Measurements from ENCODE around the gene NDST4.
"Not testable (repeated sequence)": the region's sequence is repeated elsewhere in the genome, so short reads cannot be mapped to it uniquely, and the experiment has no call there.

The NDST4 gene

GRCh38 chr4:115053313-115053712, 60.1 kb downstream of the NDST4 start:
- DNase-seq, result no peak

GRCh38 chr4:115042496-115042895, 70.9 kb downstream of the NDST4 start:
- no peak for DNase-seq

GRCh38 chr4:115030281-115030680, 83.1 kb downstream of the NDST4 start:
- DNase-seq, result no peak

GRCh38 chr4:115028682-115029410, 84.6 kb downstream of the NDST4 start:
- no peak for DNase-seq

GRCh38 chr4:114999880-115000279, 113.5 kb downstream of the NDST4 start:
- no peak for DNase-seq

GRCh38 chr4:114998316-114998715, 115.1 kb downstream of the NDST4 start:
- DNase-seq, result no peak

GRCh38 chr4:114997576-114998247, 115.7 kb downstream of the NDST4 start:
- DNase-seq, result no peak

GRCh38 chr4:114986133-114986532, 127.3 kb downstream of the NDST4 start:
- DNase-seq, result no peak

- DNase-seq, result no peak
These were observed 132.3 kb downstream of the NDST4 start for GRCh38 chr4:114980932-114981708.

GRCh38 chr4:114980399-114980798, 133.0 kb downstream of the NDST4 start:
- DNase-seq, result not testable (repeated sequence)

GRCh38 chr4:114976901-114977300, 136.5 kb downstream of the NDST4 start:
- DNase-seq, result no peak

- no peak for DNase-seq
These were observed 149.4 kb downstream of the NDST4 start for GRCh38 chr4:114964026-114964425.

- no peak for DNase-seq
These were observed 167.8 kb downstream of the NDST4 start for GRCh38 chr4:114945616-114946015.

GRCh38 chr4:114941503-114941902, 171.9 kb downstream of the NDST4 start:
- DNase-seq, result no peak

- DNase-seq, result no peak
These were observed 185.5 kb downstream of the NDST4 start for GRCh38 chr4:114927881-114928280.

- no peak for DNase-seq
These were observed 186.8 kb downstream of the NDST4 start for GRCh38 chr4:114926583-114926982.

- DNase-seq, result no peak
These were observed 189.1 kb downstream of the NDST4 start for GRCh38 chr4:114924311-114924710.

GRCh38 chr4:114922592-114922933, 190.9 kb downstream of the NDST4 start:
- DNase-seq, result no peak

- DNase-seq, result no peak
These were observed 191.4 kb downstream of the NDST4 start for GRCh38 chr4:114921790-114922591.

- no peak for DNase-seq
These were observed 192.2 kb downstream of the NDST4 start for GRCh38 chr4:114921191-114921590.

- no peak for DNase-seq
These were observed 202.3 kb downstream of the NDST4 start for GRCh38 chr4:114911111-114911510.

- DNase-seq, result no peak
These were observed 205.9 kb downstream of the NDST4 start for GRCh38 chr4:114907568-114907967.

GRCh38 chr4:114905017-114905416, 208.4 kb downstream of the NDST4 start:
- no peak for DNase-seq
